GM23248 (cell line): Measurements from ENCODE around the gene DOK4. TPM values are rescaled to one million over a fixed set of nuclear protein-coding genes. Genes with fewer than 3 reads are reported as not detected.

Experiments used
- DNase-seq: peaks from one replicate; pipeline ENCODE4 v3.0.0-alpha.2; 2015
- H2AFZ ChIP-seq: fragments of 200-600 bp; sonication (generic); 2 replicates; pipeline ENCODE4 v1.6.1; 2016; ENCODE audit warnings: antibody characterized with exemption
- H3F3A ChIP-seq: fragments of 200-600 bp; sonication (generic); 2 replicates; pipeline ENCODE4 v1.6.1; 2016; ENCODE audit warnings: mild to moderate bottlenecking, antibody characterized with exemption, mixed run types; ENCODE audit not compliant: insufficient read depth
- H3K27ac ChIP-seq: fragments of 200-600 bp; sonication (generic); 2 replicates; pipeline ENCODE4 v1.5.1; 2016; ENCODE audit warnings: mild to moderate bottlenecking
- H3K27me3 ChIP-seq: fragments of 200-600 bp; sonication (generic); replicated peaks from 2 replicates; pipeline ENCODE4 v1.6.1; 2016; ENCODE audit warnings: mild to moderate bottlenecking; ENCODE audit not compliant: insufficient read depth
- H3K36me3 ChIP-seq: fragments of 200-600 bp; sonication (generic); 2 replicates; pipeline ENCODE4 v1.6.1; 2016; ENCODE audit warnings: low read depth, mild to moderate bottlenecking
- H3K4me1 ChIP-seq: fragments of 200-600 bp; sonication (generic); 2 replicates; pipeline ENCODE4 v1.6.1; 2016; ENCODE audit warnings: mild to moderate bottlenecking; ENCODE audit not compliant: insufficient read depth
- H3K4me2 ChIP-seq: fragments of 200-600 bp; sonication (generic); one replicate; pipeline ENCODE4 v1.6.1; 2016; ENCODE audit warnings: mild to moderate bottlenecking; ENCODE audit not compliant: unreplicated experiment
- H3K4me3 ChIP-seq: fragments of 200-600 bp; sonication (generic); 2 replicates; pipeline ENCODE4 v1.5.1; 2016; ENCODE audit warnings: mild to moderate bottlenecking
- H3K79me2 ChIP-seq: fragments of 200-600 bp; sonication (generic); 2 replicates; pipeline ENCODE4 v1.6.1; 2016; ENCODE audit warnings: mild to moderate bottlenecking; ENCODE audit not compliant: insufficient read depth
- H3K9ac ChIP-seq: fragments of 200-600 bp; sonication (generic); 2 replicates; pipeline ENCODE4 v1.6.1; 2016; ENCODE audit warnings: mild to moderate bottlenecking
- H3K9me2 ChIP-seq: fragments of 200-600 bp; sonication (generic); 2 replicates; pipeline ENCODE4 v1.6.1; 2016; ENCODE audit warnings: mixed run types, mild to moderate bottlenecking, moderate library complexity; ENCODE audit not compliant: insufficient read depth
- H3K9me3 ChIP-seq: fragments of 200-600 bp; sonication (generic); one replicate; pipeline ENCODE4 v1.6.1; 2017; ENCODE audit warnings: low read depth
- H4K20me1 ChIP-seq: fragments of 200-600 bp; sonication (generic); 2 replicates; pipeline ENCODE4 v1.6.0; 2016; ENCODE audit not compliant: insufficient read depth
- EZH2 ChIP-seq: fragments of 200-600 bp; sonication (generic); IDR thresholded peaks from 2 replicates; pipeline ENCODE4 v1.6.1; 2018; ENCODE audit warnings: antibody characterized with exemption, mild to moderate bottlenecking; ENCODE audit not compliant: insufficient read depth, poor library complexity, severe bottlenecking
- EZH2phosphoT487 ChIP-seq: fragments of 200-600 bp; sonication (generic); IDR thresholded peaks from 2 replicates; pipeline ENCODE4 v1.6.1; 2018; ENCODE audit warnings: antibody characterized with exemption, moderate library complexity, mild to moderate bottlenecking, low read depth; ENCODE audit not compliant: insufficient read depth
- WGBS, 2 experiments: methylation state at CpG; one replicate each; pipeline ENCODE4 v1.1.6; 2015 to 2017; ENCODE audit warnings: low lambda C conversion rate in 2 of 2, low coverage in 1 of 2; ENCODE audit errors: missing lambda C conversion rate in 2 of 2; 5-methylcytosine and 5-hydroxymethylcytosine counted together
- in situ Hi-C: fragments of 300-500 bp; cut with MboI; formaldehyde crosslinking; loops from 2 replicates; pipeline ENCODE4 v1.15.0; 2020
- polyA plus RNA-seq: library from polyadenylated mRNA; unstranded; fragments of >200 nt; fragmentation: Nextera tagmentation; extraction: Ambion mirVana; gene quantifications from 2 replicates; pipeline ENCODE4 v1.2.1, GENCODE V29; 2016
- total RNA-seq: library from RNA; depleted of rRNA; stranded (reverse); fragments of >200 nt; shearing (Covaris generic); gene quantifications from 2 replicates; pipeline ENCODE4 v1.2.3, GENCODE V29; 2014

DOK4 gene
- total and polyA plus RNA-seq, 2 experiments from 2014 or later, result 44.6 to 60.5 TPM

DNA sequence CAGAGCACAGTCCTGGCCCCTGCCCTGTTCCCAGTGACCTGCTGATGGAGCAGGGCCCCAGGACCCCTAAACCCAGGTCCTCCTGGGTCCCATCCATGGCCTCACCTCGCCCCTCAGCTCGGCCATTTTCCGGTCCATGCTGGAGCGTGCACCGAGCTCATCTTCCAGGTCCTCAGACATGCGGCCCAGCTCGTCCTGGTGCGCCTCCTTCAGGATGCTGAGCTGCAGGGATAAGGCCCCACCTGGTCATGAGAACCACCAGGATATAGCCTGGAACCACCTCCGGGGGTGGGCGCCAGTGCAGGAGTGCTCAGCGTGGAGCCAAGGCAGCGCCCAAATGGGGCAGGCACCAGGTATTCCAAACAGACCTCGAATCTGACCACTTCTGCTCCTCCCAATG is 32.2 kb upstream of the DOK4 start:
- Histone ChIP-seq H3K4me1 (no peaks in the 10 kb centered on the region), H4K20me1 (no peaks in the 10 kb centered on the region), H3K4me3 (no peak overlapping the region), H3K4me2 (no peak overlapping the region), H3K9me2 (no peaks in the 10 kb centered on the region), H3K36me3 (no peaks in the 10 kb centered on the region), H3K27ac (no peak overlapping the region), H2AFZ (no peak overlapping the region), H3K9ac (no peak overlapping the region), H3F3A (no peaks in the 10 kb centered on the region), H3K27me3 (no peaks in the 10 kb centered on the region), H3K9me3 (no peaks in the 10 kb centered on the region), H3K79me2 (no peaks in the 10 kb centered on the region)
- no peak for DNase-seq
- WGBS, 2 experiments, result 97 to 98% methylated on average over 13 of the region's 13 CpGs
- in situ Hi-C loops, result loop anchor here (10.0 kb wide), 1 partner anchor 214 kb away; no protein-coding TSS in a partner anchor
- TF ChIP-seq EZH2 (no peak), EZH2phosphoT487 (no peak)

- Histone ChIP-seq H3K9me3 (no peaks in the 10 kb centered on the region), H3F3A (no peaks in the 10 kb centered on the region), H3K27ac (no peak overlapping the region), H3K9ac (no peak overlapping the region), H3K4me1 (no peaks in the 10 kb centered on the region), H3K4me2 (no peak overlapping the region), H3K27me3 (no peaks in the 10 kb centered on the region), H3K36me3 (no peaks in the 10 kb centered on the region), H3K4me3 (no peak overlapping the region), H3K9me2 (no peaks in the 10 kb centered on the region), H2AFZ (no peak overlapping the region), H3K79me2 (no peaks in the 10 kb centered on the region), H4K20me1 (no peaks in the 10 kb centered on the region)
- 93 to 95% methylated on average over 31 of the region's 31 CpGs for whole genome bisulfite sequencing, 2 experiments
- DNase-seq, result no peak
- TF ChIP-seq EZH2phosphoT487 (no peak), EZH2 (no peak)
- in situ Hi-C loops, result loop anchor here (10.0 kb wide), 1 partner anchor 213 kb away; no protein-coding TSS in a partner anchor
These were observed 31.4 kb upstream of the DOK4 start for GRCh38 chr16:57517397-57518367.

GRCh38 chr16:57516773-57517172 is 30.5 kb upstream of the DOK4 start:
- H3K79me2 ChIP-seq, result no peaks in the 10 kb centered on the region
- no peak for TF ChIP-seq EZH2
- no peak for TF ChIP-seq EZH2phosphoT487
- no peak overlapping the region for H3K9ac ChIP-seq
- in situ Hi-C loops, result loop anchor here (10.0 kb wide), 1 partner anchor 212 kb away; no protein-coding TSS in a partner anchor
- H3F3A ChIP-seq, result no peaks in the 10 kb centered on the region
- 95 to 98% methylated on average over 3 of the region's 3 CpGs for WGBS, 2 experiments
- H3K36me3 ChIP-seq, result no peaks in the 10 kb centered on the region
- no peak overlapping the region for H3K4me3 ChIP-seq
- no peaks in the 10 kb centered on the region for H3K9me2 ChIP-seq
- no peaks in the 10 kb centered on the region for H3K4me1 ChIP-seq
- H3K27me3 ChIP-seq, result no peaks in the 10 kb centered on the region
- no peak overlapping the region for H3K27ac ChIP-seq
- no peak overlapping the region for H3K4me2 ChIP-seq
- H3K9me3 ChIP-seq, result no peaks in the 10 kb centered on the region
- H2AFZ ChIP-seq, result no peak overlapping the region
- no peak for DNase-seq
- H4K20me1 ChIP-seq, result no peaks in the 10 kb centered on the region

DNA sequence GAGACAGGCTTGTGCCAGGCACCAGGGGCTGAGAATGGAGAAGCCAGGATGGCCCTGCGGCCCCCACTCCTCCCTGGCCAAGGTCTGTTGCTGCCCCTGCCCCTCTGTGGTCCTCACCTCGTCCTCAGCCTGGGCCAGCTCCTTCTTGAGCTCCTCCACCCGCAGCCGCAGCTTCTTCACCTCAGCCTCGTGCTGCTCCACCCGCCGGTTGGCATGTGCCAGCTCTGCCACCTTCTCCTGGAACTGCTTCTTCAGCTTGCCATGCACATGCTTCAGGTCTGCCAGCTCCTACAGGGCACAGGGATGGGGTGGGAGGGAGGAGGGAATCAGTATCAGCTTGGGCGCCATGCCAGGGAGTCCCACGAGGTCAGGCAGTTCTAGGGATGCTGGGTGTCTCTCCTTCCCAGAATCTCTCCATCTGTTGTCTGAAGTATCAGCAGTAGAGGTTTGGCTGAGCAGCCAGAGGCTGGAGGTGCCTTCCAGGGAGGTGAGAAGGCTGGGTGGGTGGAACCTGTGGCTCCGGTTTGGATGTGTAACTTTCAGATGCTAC is 30.0 kb upstream of the DOK4 start:
- TF ChIP-seq EZH2phosphoT487 (no peak), EZH2 (no peak)
- no peaks in the 10 kb centered on the region for H3K4me1 ChIP-seq
- H3K4me3 ChIP-seq, result no peak overlapping the region
- no peaks in the 10 kb centered on the region for H3K9me3 ChIP-seq
- no peaks in the 10 kb centered on the region for H3K27me3 ChIP-seq
- no peak overlapping the region for H3K27ac ChIP-seq
- WGBS, 2 experiments, result 83 to 86% methylated on average over 10 of the region's 10 CpGs
- in situ Hi-C loops, result loop anchor here (10.0 kb wide), 1 partner anchor 211 kb away; no protein-coding TSS in a partner anchor
- no peaks in the 10 kb centered on the region for H4K20me1 ChIP-seq
- H3K9me2 ChIP-seq, result no peaks in the 10 kb centered on the region
- no peaks in the 10 kb centered on the region for H3K36me3 ChIP-seq
- no peak overlapping the region for H2AFZ ChIP-seq
- H3K79me2 ChIP-seq, result no peaks in the 10 kb centered on the region
- H3F3A ChIP-seq, result no peaks in the 10 kb centered on the region
- no peak for DNase-seq
- no peak overlapping the region for H3K9ac ChIP-seq
- H3K4me2 ChIP-seq, result no peak overlapping the region
